NCI-H1417 (cell line): ENCODE measurements around the gene ACOXL.

Source experiments
- DNase-seq, 3 experiments: peaks; one replicate each; lab custom pipeline; 2025; lab: John Stamatoyannopoulos, UW

Gene ACOXL

DNA sequence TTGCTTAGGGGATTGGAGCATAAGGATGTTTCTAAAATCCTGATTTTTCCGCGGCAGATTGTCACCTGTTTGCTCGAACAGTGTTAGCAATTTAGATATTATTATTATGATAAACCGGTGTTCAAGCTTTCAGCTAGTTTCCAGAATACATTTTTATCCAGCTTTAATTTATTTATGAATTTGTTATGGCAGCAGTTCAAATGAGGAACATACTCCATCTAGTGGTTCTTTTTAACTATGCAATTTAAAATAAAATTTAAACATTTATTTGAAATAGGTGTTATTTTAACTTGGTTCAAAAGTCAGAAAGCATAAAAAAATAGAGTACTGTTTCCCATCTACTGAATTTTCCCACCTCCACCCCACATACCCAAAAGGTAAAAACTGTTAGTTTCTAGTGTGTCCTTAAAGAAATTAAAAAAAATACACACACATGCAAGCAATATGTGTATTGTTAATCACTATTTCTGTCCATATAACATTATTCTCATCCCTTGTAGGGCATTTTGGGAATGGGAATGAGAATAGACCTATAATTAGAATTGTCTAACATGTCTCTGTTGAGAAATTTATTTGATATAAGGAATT is 23.2 kb downstream of the ACOXL start:
- peak in 1 of 3 experiments; percentile 25 for DNase-seq

DNA sequence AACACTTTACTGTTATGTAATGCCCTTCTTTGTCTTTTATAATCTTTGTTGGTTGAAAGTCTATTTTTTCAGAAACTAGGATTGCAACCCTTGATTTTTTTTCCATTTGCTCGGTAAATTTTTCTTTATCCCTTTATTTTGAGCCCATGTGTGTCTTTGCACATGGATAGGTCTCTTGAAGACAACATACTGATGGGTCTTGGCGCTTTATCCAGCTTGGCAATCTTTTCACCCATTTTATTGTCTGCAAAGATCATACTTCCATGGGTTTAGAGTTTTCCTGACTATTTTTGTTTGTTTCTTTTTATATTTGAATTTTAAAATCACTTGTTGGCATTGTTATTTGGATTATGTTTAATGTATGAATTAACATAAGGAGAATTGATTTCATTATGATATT is 27.0 kb downstream of the ACOXL start:
- no peak for DNase-seq

GRCh38 chr2:110764931-110765330 is 32.6 kb downstream of the ACOXL start:
- DNase-seq, result no peak

- no peak for DNase-seq
Measured at GRCh38 chr2:110766291-110766690, 33.9 kb downstream of the ACOXL start.

- DNase-seq, result peak in 2 of 3 experiments; percentile 55 to 78
Measured at GRCh38 chr2:110768591-110768990, 36.2 kb downstream of the ACOXL start.

GRCh38 chr2:110770404-110770958 is 38.1 kb downstream of the ACOXL start:
- DNase-seq, result peak; percentile 30 to 94 (median 78)

- no peak for DNase-seq
Measured at GRCh38 chr2:110770959-110771431, 38.6 kb downstream of the ACOXL start.

- peak in 2 of 3 experiments; percentile 32 to 65 for DNase-seq
Measured at GRCh38 chr2:110771547-110772382, 39.4 kb downstream of the ACOXL start.

- DNase-seq, result no peak
Measured at GRCh38 chr2:110772383-110772755, 40.0 kb downstream of the ACOXL start.

DNA sequence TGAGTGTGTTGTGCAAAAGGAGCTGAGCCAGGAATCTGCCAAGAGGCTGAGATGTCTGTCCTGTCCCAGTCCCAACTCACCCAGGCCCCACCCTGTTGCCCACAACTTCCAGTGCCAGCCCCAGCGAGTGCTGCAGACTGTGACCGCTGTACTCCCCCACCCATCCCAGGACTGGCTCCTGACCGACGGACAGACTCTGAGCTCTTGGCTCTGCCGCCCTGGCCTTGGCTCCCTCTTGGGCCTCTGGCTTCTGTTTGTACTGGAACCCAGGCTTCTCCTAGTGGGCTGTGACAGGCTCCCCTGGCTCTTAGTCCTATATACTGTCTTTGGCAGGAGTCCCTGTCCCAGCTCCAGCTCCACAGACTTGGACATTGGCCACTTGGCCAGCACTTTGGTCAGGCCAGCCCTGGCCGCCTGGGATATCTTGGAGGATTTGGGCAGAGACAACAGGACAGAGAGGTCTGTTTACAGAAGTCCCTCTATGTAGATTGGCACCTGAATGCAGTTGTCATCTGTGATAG is 41.1 kb downstream of the ACOXL start:
- no peak for DNase-seq

DNA sequence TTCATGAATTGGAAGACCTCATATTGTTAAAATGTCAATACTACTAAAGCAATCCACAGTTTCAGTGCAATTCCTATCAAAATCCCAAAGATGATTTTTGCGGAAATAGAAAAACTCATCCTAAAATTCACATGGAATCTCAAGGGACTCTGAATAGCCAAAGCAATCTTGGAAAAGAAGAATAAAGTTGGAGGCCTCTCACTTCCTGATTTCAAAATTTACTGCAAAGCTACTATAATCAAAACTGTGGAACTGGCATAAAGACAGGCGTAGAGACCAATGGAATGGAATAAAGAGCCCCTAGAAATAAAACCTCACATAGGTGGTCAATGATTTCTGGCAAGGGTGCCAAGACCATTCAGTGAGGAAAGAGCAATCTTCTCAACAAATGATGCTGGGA is 42.3 kb downstream of the ACOXL start:
- no peak for DNase-seq

DNA sequence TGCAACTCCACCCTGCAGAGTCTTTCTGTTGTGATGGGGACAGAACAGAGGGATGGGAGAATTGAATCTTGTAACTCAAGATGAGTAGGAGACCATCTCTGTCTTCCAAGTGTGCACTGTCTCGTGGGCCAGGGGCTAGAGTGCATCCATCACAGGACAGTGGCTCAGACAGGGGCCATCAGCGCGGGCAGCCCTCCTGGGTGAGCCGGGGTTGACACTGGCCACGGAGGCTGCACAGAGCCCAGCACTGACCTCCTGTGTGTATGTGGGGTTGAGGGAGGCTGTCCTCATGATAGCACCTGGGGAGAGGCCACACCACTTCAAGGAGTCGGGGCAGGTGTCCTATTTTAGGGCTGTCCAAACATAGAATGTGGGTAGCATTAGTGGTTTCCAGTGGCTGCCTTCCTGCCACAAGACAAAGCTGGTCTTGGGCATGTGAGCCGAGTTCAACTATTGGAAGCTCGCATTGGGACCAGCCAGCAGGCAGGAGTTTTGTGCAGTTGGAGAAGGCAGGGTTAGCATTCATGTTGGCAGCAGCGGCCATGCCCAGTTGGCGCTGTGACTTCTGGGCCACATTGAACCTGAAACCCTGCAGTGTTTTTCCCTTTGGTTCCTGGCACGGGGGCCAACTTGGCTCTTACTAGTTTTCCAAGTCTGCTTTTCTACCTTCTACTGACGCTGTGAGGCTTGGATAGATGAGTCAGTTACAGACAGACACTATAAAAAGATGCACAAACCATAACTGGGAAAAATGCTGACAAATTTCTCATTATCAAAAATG is 45.3 kb downstream of the ACOXL start:
- no peak for DNase-seq

DNA sequence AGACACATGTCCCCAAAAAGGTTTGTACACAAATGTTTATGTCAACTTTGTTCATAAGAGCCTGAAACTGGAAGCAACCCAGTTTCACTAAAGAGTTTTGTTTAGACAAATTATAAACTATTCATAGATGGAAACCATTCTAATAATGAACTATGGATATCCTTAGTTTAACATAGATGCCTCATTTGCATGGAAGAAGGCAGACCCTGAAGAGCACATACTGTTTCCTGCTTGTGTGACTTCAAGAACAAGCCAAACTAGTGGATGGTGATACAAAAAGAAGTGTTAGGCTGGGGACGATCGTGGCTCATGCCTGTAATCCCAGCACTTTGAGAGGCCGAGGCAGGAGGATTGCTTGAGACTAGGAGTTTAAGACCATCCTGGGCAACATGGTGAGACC is 48.1 kb downstream of the ACOXL start:
- DNase-seq, result no peak

- DNase-seq, result peak in 1 of 3 experiments; percentile 24
Measured at GRCh38 chr2:110783196-110783873, 51.0 kb downstream of the ACOXL start.

- DNase-seq, result no peak
Measured at GRCh38 chr2:110784047-110784631, 51.8 kb downstream of the ACOXL start.

DNA sequence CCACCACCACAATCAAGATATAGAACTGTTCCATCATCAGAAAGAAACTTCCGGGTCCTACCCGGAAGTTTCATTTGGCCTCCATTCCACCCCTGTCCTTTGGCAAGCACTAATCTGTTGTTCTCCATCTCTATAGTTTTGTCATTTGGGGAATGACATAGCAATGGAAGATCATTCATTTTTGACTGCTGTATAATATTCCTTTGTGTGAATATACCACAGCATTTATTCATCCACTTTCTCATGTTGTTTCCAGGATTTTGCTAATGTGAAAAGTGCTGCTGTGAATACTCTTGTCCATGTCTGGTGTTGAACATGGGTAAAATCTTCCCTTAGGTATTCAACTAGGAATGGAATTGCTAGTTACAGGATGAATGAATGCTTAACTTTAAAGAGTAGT is 53.1 kb downstream of the ACOXL start:
- no peak for DNase-seq

GRCh38 chr2:110788976-110789375 is 56.6 kb downstream of the ACOXL start:
- peak in 1 of 3 experiments; percentile 7 for DNase-seq

GRCh38 chr2:110789706-110790105 is 57.3 kb downstream of the ACOXL start:
- DNase-seq, result no peak

GRCh38 chr2:110790907-110791306 is 58.5 kb downstream of the ACOXL start:
- no peak for DNase-seq

DNA sequence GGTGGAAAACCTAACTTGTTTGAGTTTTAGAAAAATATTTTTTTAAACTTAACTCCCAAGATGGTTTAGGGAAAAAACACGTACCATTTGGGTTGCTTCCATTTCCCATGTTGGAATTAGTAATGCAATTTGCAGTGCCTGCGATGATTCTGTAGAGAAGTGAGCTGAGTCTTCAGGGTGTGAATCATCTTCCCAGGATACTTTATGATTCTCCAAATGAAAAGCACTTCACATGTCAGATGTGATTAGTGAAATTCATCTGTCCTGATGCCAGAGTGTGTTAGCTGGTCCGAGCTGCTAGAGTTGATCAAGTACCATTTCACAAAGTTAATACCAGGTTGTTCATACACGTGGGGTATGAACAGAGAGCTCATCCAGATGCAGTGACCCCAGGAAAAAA is 59.1 kb downstream of the ACOXL start:
- DNase-seq, result no peak

DNA sequence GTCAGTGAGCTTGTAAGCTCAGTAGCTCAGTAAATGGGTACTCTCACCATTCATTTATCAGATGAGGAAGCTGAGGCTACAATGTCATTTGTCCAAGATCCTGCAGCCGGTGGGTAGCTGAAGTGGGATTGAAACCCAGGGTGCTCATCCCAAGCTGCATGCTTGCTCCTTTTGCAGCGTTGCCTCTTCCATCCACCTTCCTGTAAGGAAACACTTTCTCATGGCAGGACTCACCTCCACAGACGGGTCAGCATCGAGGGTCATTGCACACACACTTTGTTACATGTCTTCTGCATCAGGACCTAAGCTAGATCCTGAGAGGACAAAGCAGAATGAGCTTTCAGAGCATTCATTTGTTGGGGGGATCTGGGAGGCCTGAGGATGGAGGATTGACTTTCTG is 60.7 kb downstream of the ACOXL start:
- DNase-seq, result no peak
